Upper lobe of left lung (tissue), 4 donors: ENCODE measurements around the gene PLXND1.

Experiments
- CTCF ChIP-seq, 6 experiments: fragments of 450-650 bp in 4 of 6; fragments of 200-600 bp in 2 of 6; sonication (generic) in 2 of 6; IDR thresholded peaks; one replicate each; pipeline ENCODE4 v1.5.1; 2016 to 2019; ENCODE audit warnings: antibody characterized with exemption in 6 of 6
- EP300 ChIP-seq, 4 donors: sonication (generic); formaldehyde crosslinking; IDR thresholded peaks; one replicate each; pipeline ENCODE4 v1.5.1; 2017; ENCODE audit warnings: antibody characterized with exemption in 4 of 4, control low read depth in 2 of 4
- POLR2AphosphoS5 ChIP-seq, 2 donors: sonication (generic); formaldehyde crosslinking; IDR thresholded peaks; one replicate each; pipeline ENCODE4 v1.5.1; 2017; ENCODE audit warnings: antibody characterized with exemption in 2 of 2

- no peak for TF ChIP-seq CTCF (IDR thresholded peaks at IDR 0.05)
- TF ChIP-seq EP300 (IDR thresholded peaks at IDR 0.05), result no peak
- TF ChIP-seq POLR2AphosphoS5 (IDR thresholded peaks at IDR 0.05), result no peak
Observed at GRCh38 chr3:129593230-129593594, 13.3 kb downstream of the PLXND1 start.
